ENCODE data around the gene TMEM253. TPM values are rescaled to one million over a fixed set of nuclear protein-coding genes. Genes with fewer than 3 reads are reported as not detected.

Gene TMEM253
- total RNA-seq, 1 experiment from 2014 or later = 0.49 TPM

- no peak for DNase-seq (ENCODE audit: low spot score)
- Histone ChIP-seq H3K27me3 (replicated peaks; ENCODE audit: insufficient read depth, low read depth, low read length, poor library complexity) (no peaks in the 10 kb centered on the region), H3K4me3 (ENCODE audit: low read depth, low read length, poor library complexity, severe bottlenecking) (no peak within 1 kb of the TSS), H3K27ac (ENCODE audit: low read depth, low read length, poor library complexity, severe bottlenecking) (no peak within 1 kb of the TSS), H3K36me3 (ENCODE audit: insufficient read depth, low read length, poor library complexity, severe bottlenecking) (no peaks in the 10 kb centered on the region), H3K9me3 (ENCODE audit: low read depth, low read length, poor library complexity, severe bottlenecking) (no peaks in the 10 kb centered on the region), H3K4me1 (ENCODE audit: insufficient read depth, low read length, poor library complexity, severe bottlenecking) (peaks cover under 1% of the 10 kb centered on the region)
- CTCF ChIA-PET = no interaction called here
- BruUV-seq (replicated peaks) = no TSS peak
- intact Hi-C loops (cut with micrococcal nuclease; ENCODE audit: unreplicated experiment) = no loop called here
- POLR2A ChIA-PET (ENCODE audit: low non-redundant PET) = interaction anchor here (0.6 kb wide), 1 partner anchor 90 kb away, joined by 3 read pairs; no protein-coding TSS in a partner anchor
- no peak for TF ChIP-seq CTCF (conservative IDR thresholded peaks at IDR 0.05; ENCODE audit: low read depth, low read length)
- no peak for TF ChIP-seq EZH2 (IDR thresholded peaks at IDR 0.05; ENCODE audit: borderline replicate concordance, low read depth, low read length, poor library complexity, severe bottlenecking)
These were observed 42.8 kb upstream of the TMEM253 start, which contains the start of gene RNASE8 for GRCh38 chr14:21057803-21058675. TSS of gene RNASE8 (plus strand) at chr14:21057822. CDS start at chr14:21057893, 71 bp downstream.

GRCh38 chr14:21058903-21059302, 42.0 kb upstream of the TMEM253 start:
- DNase-seq (ENCODE audit: low spot score) = no peak
- no peak for TF ChIP-seq CTCF (conservative IDR thresholded peaks at IDR 0.05; ENCODE audit: low read depth, low read length)
- TF ChIP-seq EZH2 (IDR thresholded peaks at IDR 0.05; ENCODE audit: borderline replicate concordance, low read depth, low read length, poor library complexity, severe bottlenecking) = no peak
- Histone ChIP-seq H3K9me3 (ENCODE audit: low read depth, low read length, poor library complexity, severe bottlenecking) (no peaks in the 10 kb centered on the region), H3K4me3 (ENCODE audit: low read depth, low read length, poor library complexity, severe bottlenecking) (no peak overlapping the region), H3K36me3 (ENCODE audit: insufficient read depth, low read length, poor library complexity, severe bottlenecking) (no peaks in the 10 kb centered on the region), H3K27ac (ENCODE audit: low read depth, low read length, poor library complexity, severe bottlenecking) (no peak overlapping the region), H3K4me1 (ENCODE audit: insufficient read depth, low read length, poor library complexity, severe bottlenecking) (peaks cover 7% of the 10 kb centered on the region), H3K27me3 (replicated peaks; ENCODE audit: insufficient read depth, low read depth, low read length, poor library complexity) (no peaks in the 10 kb centered on the region)
- BruUV-seq (replicated peaks) = no TSS peak
- intact Hi-C loops (cut with micrococcal nuclease; ENCODE audit: unreplicated experiment) = no loop called here
- ChIA-PET POLR2A (ENCODE audit: low non-redundant PET) (no interaction called here), CTCF (no interaction called here)

DNA sequence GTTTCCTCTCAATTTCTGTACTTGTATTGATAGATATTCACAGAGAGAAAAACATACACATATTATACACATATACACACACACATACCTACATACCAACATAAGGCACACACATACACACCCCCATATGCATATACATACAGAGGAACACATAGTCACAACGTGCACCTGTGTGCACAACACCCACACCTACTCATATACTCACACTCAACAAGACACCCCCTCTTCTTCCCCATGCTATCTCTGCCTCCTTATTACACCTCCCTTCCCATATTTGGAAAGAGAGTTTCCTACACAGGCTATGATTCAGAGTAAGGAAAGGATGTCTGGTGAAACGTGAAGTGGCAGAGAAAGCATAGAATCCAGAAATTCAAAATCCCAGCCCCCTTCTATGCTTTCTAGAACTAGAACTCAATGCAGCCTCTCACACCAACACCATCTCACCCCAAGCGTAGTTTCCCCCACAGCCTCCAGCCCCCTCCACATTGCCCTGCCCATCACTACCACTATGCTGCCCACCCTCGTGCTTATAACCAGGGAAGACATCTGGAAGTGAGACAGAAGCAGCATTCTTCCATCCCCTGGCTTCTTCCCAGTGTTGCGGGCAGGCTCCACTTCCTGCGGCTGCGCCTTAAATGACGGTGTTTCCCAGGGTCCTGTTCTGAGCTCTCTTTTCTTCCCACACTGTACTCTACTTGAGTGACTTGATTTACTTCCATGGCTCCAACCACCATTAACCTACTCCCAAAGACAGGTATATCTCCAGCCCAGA, 40.8 kb upstream of the TMEM253 start:
- POLR2A ChIA-PET (ENCODE audit: low non-redundant PET) = no interaction called here
- intact Hi-C loops (cut with micrococcal nuclease; ENCODE audit: unreplicated experiment) = no loop called here
- Histone ChIP-seq H3K9me3 (ENCODE audit: low read depth, low read length, poor library complexity, severe bottlenecking) (no peaks in the 10 kb centered on the region), H3K27me3 (replicated peaks; ENCODE audit: insufficient read depth, low read depth, low read length, poor library complexity) (no peaks in the 10 kb centered on the region), H3K4me1 (ENCODE audit: insufficient read depth, low read length, poor library complexity, severe bottlenecking) (peaks cover 7% of the 10 kb centered on the region), H3K36me3 (ENCODE audit: insufficient read depth, low read length, poor library complexity, severe bottlenecking) (no peaks in the 10 kb centered on the region), H3K27ac (ENCODE audit: low read depth, low read length, poor library complexity, severe bottlenecking) (no peak overlapping the region), H3K4me3 (ENCODE audit: low read depth, low read length, poor library complexity, severe bottlenecking) (no peak overlapping the region)
- DNase-seq (ENCODE audit: low spot score) = no peak
- BruUV-seq (replicated peaks) = no TSS peak
- CTCF ChIA-PET = no interaction called here
- TF ChIP-seq CTCF (conservative IDR thresholded peaks at IDR 0.05; ENCODE audit: low read depth, low read length) = no peak
- TF ChIP-seq EZH2 (IDR thresholded peaks at IDR 0.05; ENCODE audit: borderline replicate concordance, low read depth, low read length, poor library complexity, severe bottlenecking) = no peak

Data from A673 (cell line).